ENCODE measurements around the gene COQ8B.
"Not testable (repeated sequence)": the region's sequence is repeated elsewhere in the genome, so short reads cannot be mapped to it uniquely, and the experiment has no call there.

Gene COQ8B

GRCh38 chr19:40663695-40664692 lies 52.7 kb downstream of the COQ8B start:
- DNase-seq: no peak

DNA sequence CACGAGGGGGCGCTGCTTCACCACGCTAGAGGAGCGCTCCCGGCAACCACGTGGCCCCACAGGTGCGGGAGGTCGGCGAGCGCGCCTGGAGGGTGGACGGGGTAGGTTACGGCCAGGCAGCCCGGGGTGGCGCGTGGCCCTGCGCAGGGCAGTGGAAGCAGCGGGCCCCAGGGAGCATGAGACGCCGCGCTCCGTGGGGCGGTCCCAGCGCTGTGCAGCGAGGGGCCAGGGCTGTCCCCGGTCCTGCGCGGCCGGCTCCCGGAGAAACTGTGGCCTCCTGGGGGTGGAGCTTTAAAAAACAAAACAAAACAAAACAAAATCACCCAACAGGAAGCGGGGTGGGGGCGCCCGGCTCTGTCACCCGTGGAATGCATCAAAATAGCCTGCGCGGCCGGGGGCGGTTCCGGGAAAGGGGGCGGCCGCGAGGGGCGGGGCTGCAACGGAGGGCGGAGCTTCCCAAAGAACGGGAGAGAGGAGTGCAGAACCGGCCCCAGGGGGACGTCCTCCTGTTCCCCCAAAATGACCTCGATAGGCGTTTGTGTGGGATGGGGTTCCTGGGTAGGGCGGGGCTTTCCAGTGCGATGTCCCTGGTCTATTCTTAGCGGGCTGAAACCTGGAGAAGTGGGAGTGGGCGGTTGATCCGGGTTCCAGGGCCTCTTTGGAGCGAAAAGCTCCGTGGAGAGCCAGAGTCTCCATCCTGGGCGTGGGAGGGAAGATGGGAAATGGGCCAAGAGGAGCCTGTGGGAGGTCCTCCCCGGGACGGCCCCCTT lies 53.6 kb downstream of the COQ8B start:
- peak; percentile 75 for DNase-seq

DNA sequence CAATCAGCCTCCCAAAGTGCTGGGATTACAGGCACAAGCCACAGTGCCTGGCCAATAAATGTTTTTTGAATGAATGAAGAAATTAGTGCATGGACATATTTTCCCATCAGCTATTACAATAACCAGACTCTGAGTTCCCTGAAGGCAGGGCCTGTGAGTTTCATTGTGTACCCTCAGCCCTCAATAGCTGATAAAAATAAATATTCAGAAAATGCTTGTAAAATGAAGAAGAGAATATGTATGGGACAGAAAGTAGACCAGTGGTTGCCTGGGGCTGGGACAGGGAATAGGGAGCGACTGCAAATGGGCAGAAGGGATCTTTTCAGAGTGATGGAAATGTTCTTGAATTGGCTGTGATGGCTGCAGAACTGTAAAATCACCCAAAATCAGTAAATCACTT lies 55.1 kb downstream of the COQ8B start:
- DNase-seq: no peak

DNA sequence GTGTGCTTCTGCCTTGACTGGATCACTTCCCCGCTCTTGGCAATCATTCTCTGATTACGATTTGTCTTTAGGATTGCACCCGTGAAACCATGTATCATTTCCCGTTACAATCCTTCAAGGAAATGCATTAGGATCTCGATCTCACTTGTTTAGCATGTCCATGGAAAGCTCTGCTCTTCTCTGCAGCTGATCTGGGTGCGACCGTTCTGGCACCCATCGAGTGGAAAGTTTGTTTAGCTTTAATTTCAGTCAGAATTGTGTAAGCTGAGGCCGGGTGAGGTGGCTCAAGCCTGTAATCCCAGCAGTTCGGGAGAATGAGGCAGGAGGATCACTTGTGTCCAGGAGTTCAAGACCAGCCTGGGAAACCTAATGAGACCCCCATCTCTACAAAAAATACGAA lies 57.1 kb downstream of the COQ8B start:
- DNase-seq: no peak

- DNase-seq: no peak
Observed at GRCh38 chr19:40659116-40659515, 57.6 kb downstream of the COQ8B start.

- no peak for DNase-seq
Observed at GRCh38 chr19:40658031-40658430, 58.7 kb downstream of the COQ8B start.

- not testable (repeated sequence) for DNase-seq
Observed at GRCh38 chr19:40655684-40656083, 61.0 kb downstream of the COQ8B start.

- DNase-seq: not testable (repeated sequence)
Observed at GRCh38 chr19:40652303-40652702, 64.4 kb downstream of the COQ8B start.

GRCh38 chr19:40650749-40651305 lies 65.9 kb downstream of the COQ8B start:
- no peak for DNase-seq

GRCh38 chr19:40649903-40650675 lies 66.6 kb downstream of the COQ8B start:
- not testable (repeated sequence) for DNase-seq

DNA sequence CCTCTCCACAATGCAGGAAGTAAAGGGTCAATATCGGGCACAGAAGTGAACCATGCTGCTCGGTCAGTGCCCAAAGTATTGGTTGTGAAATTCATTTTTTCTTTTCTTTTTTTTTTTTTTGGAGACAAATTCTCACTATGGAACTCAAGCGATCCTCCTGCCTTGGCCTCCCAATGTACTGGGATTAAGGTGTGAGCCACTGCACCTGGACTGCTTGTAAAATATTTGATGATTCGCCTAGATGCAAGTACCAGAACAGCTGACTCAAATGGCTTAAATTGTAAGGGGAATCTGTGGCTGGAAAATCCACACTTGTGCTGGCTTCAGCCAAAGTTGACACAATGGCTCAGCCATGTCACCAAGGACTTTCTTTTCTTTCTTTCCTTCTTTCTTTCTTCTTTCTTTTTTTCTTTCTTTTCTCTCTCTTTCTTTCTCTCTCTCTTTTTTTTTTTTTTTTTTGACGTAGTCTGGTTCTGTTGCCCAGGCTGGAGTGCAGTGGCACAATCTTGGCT lies 69.9 kb downstream of the COQ8B start:
- no peak for DNase-seq

DNA sequence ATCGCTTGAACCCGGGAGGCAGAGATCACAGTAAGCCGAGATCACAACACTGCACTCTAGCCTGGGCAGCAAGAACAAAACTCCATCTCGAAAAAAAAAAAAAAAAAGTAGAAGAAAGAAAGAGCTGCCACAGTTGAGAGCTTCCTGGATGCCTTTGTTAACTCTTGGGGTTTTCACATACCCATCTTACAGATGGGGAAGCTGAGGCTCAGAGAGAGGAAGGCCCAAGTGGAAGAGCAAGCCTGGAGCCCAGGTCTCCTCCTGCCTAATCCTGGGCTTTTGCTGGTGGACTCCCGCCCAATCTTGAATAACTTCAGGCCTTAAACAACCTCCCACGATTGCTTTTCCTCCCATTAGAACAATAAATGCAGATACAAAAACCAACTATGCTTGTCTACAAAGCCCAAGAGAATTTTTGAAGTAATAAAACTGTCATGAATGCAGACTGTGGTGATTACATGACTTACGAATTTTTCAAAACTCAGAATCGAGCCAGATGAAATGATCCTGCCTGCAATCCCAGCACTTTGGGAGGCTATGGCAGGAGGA lies 73.9 kb downstream of the COQ8B start:
- DNase-seq: no peak

- DNase-seq: no peak
Observed at GRCh38 chr19:40642051-40642706, 74.5 kb downstream of the COQ8B start.

Measured in NCI-H1105 treated with DMSO at 0.1 percent for 48 hours (cell line).